HL-60 (cell line): ENCODE measurements around the gene RNF103.
"Not testable (repeated sequence)": the region's sequence is repeated elsewhere in the genome, so short reads cannot be mapped to it uniquely, and the experiment has no call there.

ENCODE experiments used
- DNase-seq, 2 experiments: peaks; one replicate each; pipeline ENCODE4 v3.0.0-alpha.2; 2010 to 2020; ENCODE audit warnings: low read depth in 1 of 2, low spot score in 1 of 2
- H3K27ac ChIP-seq: fragments of 250-450 bp; sonication (Bioruptor Pico); replicated peaks from 2 replicates; pipeline ENCODE4 v1.5.1; 2020; ENCODE audit warnings: mild to moderate bottlenecking, moderate library complexity
- H3K27me3 ChIP-seq: fragments of 250-450 bp; sonication (Bioruptor Pico); 2 replicates; pipeline ENCODE4 v1.5.1; 2021; ENCODE audit warnings: mild to moderate bottlenecking, moderate library complexity; ENCODE audit not compliant: insufficient read depth, poor library complexity, severe bottlenecking
- H3K4me3 ChIP-seq: replicated peaks from 2 replicates; pipeline ENCODE4 v1.5.1; 2011; ENCODE audit warnings: mild to moderate bottlenecking, control low read depth, low read length; ENCODE audit not compliant: insufficient read depth
- CTCF ChIP-seq: IDR thresholded peaks from one replicate; pipeline ENCODE4 v1.5.1; 2011; ENCODE audit warnings: low read length, control low read depth, inconsistent platforms; ENCODE audit not compliant: insufficient read depth
- GABPA ChIP-seq: IDR thresholded peaks from 2 replicates; pipeline ENCODE4 v1.6.1; 2012; ENCODE audit warnings: low read depth
- POLR2AphosphoS5 ChIP-seq: IDR thresholded peaks from 2 replicates; pipeline ENCODE4 v1.6.1; 2012; ENCODE audit warnings: low read depth
- REST ChIP-seq: IDR thresholded peaks from 2 replicates; pipeline ENCODE4 v1.6.1; 2012; ENCODE audit warnings: low read depth; ENCODE audit not compliant: insufficient replicate concordance
- SPI1 ChIP-seq: IDR thresholded peaks from 2 replicates; pipeline ENCODE4 v1.6.1; 2012; ENCODE audit warnings: low read depth, mild to moderate bottlenecking, borderline replicate concordance

RNF103 gene

GRCh38 chr2:86671337-86671981, 47.8 kb upstream of the RNF103 start:
- H3K27ac ChIP-seq: no peak overlapping the region
- TF ChIP-seq POLR2AphosphoS5 (no peak), CTCF (no peak), SPI1 (no peak), REST (no peak), GABPA (no peak)
- H3K27me3 ChIP-seq: no peaks in the 10 kb centered on the region
- no peak overlapping the region for H3K4me3 ChIP-seq
- DNase-seq: no peak

GRCh38 chr2:86669323-86669722, 45.7 kb upstream of the RNF103 start:
- not testable (repeated sequence) for H3K27ac ChIP-seq, DNase-seq, H3K4me3 ChIP-seq, H3K27me3 ChIP-seq

- no peak for DNase-seq
- Histone ChIP-seq H3K27me3 (no peaks in the 10 kb centered on the region), H3K27ac (no peak overlapping the region), H3K4me3 (no peak overlapping the region)
- no peak for TF ChIP-seq REST
- TF ChIP-seq CTCF: no peak
- no peak for TF ChIP-seq SPI1
- no peak for TF ChIP-seq GABPA
- TF ChIP-seq POLR2AphosphoS5: no peak
Measured at GRCh38 chr2:86661333-86661732, 37.7 kb upstream of the RNF103 start.

GRCh38 chr2:86650188-86650587, 26.5 kb upstream of the RNF103 start:
- Histone ChIP-seq H3K27me3 (no peaks in the 10 kb centered on the region), H3K4me3 (no peak overlapping the region), H3K27ac (no peak overlapping the region)
- no peak for DNase-seq
- TF ChIP-seq REST: no peak
- TF ChIP-seq CTCF: no peak
- no peak for TF ChIP-seq SPI1
- no peak for TF ChIP-seq POLR2AphosphoS5
- no peak for TF ChIP-seq GABPA
